ENCODE measurements around the gene EVI5.

GRCh38 chr1:92653605-92654381 is 131.1 kb downstream of the EVI5 start:
- no peak for TF ChIP-seq CTCF (IDR thresholded peaks at IDR 0.05)
- TF ChIP-seq POLR2A (IDR thresholded peaks at IDR 0.05): no peak

Data from Peyer's patch (tissue), 4 donors.